GM12891 (cell line): ENCODE data around the gene FHDC1.

Source experiments
- PAX5 ChIP-seq: IDR thresholded peaks from 2 replicates; pipeline ENCODE4 v1.6.1; 2011; ENCODE audit warnings: low read length, moderate library complexity, mild to moderate bottlenecking; ENCODE audit not compliant: insufficient read depth, severe bottlenecking
- POLR2A ChIP-seq: IDR thresholded peaks from 2 replicates; pipeline ENCODE4 v1.6.1; 2011; ENCODE audit warnings: low read depth, low read length, control low read depth
- POLR2AphosphoS5 ChIP-seq: IDR thresholded peaks from 2 replicates; pipeline ENCODE4 v1.6.1; 2011; ENCODE audit warnings: low read depth, low read length, control low read depth
- POU2F2 ChIP-seq: IDR thresholded peaks from 2 replicates; pipeline ENCODE4 v1.6.1; 2011; ENCODE audit warnings: low read depth, mild to moderate bottlenecking, control low read depth, low read length, moderate library complexity
- SPI1 ChIP-seq: IDR thresholded peaks from 2 replicates; pipeline ENCODE4 v1.6.1; 2011; ENCODE audit warnings: low read depth, low read length, control low read depth
- TAF1 ChIP-seq: IDR thresholded peaks from 2 replicates; pipeline ENCODE4 v1.6.1; 2011; ENCODE audit warnings: low read depth, low read length, control low read depth

DNA sequence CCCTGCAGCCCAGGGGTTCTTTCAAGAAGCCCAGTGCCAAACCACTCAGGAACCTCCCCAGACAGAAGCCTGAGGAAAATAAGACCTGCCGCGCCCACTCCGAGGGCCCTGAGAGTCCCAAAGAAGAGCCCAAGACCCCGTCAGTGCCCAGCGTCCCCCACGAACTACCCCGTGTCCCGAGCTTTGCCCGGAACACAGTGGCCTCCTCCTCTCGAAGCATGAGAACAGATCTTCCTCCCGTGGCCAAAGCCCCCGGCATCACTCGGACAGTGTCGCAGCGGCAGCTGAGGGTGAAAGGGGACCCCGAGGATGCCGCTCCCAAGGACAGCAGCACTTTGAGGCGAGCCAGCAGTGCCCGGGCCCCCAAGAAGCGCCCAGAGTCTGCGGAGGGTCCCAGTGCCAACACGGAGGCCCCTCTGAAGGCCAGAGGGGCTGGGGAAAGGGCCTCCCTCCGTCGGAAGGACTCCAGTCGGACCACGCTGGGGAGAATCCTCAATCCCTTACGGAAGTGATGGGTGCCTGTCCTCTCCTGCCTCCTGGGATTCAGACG is 40.2 kb downstream of the FHDC1 start:
- no peak for TF ChIP-seq POLR2A
- no peak for TF ChIP-seq POLR2AphosphoS5
- no peak for TF ChIP-seq TAF1
- no peak for TF ChIP-seq POU2F2
- no peak for TF ChIP-seq SPI1
- no peak for TF ChIP-seq PAX5
